PC-3 (cell line): Measurements from ENCODE around the gene GUSB.
"Not testable (repeated sequence)": the region's sequence is repeated elsewhere in the genome, so short reads cannot be mapped to it uniquely, and the experiment has no call there.

Experiments used
- CTCF ChIP-seq: fragments of 300-600 bp; sonication (generic); conservative IDR thresholded peaks from 2 replicates; pipeline ENCODE4 v1.5.1; 2017; ENCODE audit warnings: antibody characterized with exemption, low read depth, mild to moderate bottlenecking, low read length
- EZH2 ChIP-seq: fragments of 300-600 bp; sonication (generic); IDR thresholded peaks from one replicate; pipeline ENCODE4 v1.6.1; 2017; ENCODE audit warnings: antibody characterized with exemption, mild to moderate bottlenecking, low read length; ENCODE audit not compliant: unreplicated experiment

GRCh38 chr7:66000823-66001417 is 18.9 kb upstream of the GUSB start:
- TF ChIP-seq CTCF, EZH2: not testable (repeated sequence)
